GM19025 (cell line): Measurements from ENCODE around the gene GRID1.

ENCODE experiments used
- ATAC-seq: cut with Tn5 transposase; IDR thresholded peaks from one replicate; pipeline ENCODE4 v1.9.1; 2021; ENCODE audit warnings: mild to moderate bottlenecking, low read depth, moderate library complexity; ENCODE audit not compliant: unreplicated experiment

Gene GRID1

GRCh38 chr10:86371116-86371515, 4.5 kb upstream of the GRID1 start:
- no peak for ATAC-seq

GRCh38 chr10:86370006-86370585, 3.5 kb upstream of the GRID1 start:
- ATAC-seq = no peak

GRCh38 chr10:86368987-86369386, 2.4 kb upstream of the GRID1 start:
- ATAC-seq = no peak

- ATAC-seq = no peak
Measured at GRCh38 chr10:86368046-86368445, 1.5 kb upstream of the GRID1 start.

DNA sequence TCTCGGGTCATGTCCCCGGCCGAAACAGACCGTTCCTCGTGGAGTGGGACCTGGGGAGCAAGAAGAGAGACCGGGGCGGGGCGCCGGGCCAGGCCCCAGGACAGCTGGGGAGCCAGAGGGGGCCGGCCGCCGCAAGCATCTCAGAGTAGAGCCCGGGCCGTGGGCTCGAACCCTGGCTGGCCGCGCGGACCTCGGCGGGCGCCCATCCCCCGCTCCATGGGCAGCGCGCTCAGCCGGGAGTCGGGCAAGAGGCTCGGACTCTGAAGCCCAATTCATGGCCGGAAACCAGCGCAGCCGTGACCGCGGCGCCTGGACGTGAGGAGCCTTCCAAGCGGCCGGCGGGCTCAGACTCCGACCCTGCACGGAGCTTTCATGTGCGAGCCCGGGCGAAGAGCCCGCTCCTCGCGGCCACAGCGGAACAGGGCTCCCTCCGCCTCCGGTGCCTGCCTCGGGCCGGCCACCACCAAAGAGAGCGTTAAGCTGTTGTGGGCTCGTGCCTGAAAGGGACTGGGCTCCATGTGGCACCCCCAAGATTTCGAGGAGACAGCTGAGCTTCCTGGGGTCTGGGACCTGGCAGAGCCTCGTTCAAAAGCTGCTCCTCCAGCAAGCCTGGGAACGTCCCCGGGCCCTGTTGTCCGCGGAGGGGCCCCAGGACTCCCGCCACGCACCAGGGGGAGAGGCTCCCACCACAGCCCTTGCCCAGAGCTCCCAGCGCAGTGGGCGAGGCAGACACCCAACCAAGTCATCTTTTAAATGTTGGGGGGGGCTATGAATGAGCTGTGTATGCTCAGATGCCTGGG, 757 bp upstream of the GRID1 start:
- ATAC-seq = no peak

- peak; percentile 32 for ATAC-seq
Measured at GRCh38 chr10:86366902-86367151, 232 bp upstream of the GRID1 start.

DNA sequence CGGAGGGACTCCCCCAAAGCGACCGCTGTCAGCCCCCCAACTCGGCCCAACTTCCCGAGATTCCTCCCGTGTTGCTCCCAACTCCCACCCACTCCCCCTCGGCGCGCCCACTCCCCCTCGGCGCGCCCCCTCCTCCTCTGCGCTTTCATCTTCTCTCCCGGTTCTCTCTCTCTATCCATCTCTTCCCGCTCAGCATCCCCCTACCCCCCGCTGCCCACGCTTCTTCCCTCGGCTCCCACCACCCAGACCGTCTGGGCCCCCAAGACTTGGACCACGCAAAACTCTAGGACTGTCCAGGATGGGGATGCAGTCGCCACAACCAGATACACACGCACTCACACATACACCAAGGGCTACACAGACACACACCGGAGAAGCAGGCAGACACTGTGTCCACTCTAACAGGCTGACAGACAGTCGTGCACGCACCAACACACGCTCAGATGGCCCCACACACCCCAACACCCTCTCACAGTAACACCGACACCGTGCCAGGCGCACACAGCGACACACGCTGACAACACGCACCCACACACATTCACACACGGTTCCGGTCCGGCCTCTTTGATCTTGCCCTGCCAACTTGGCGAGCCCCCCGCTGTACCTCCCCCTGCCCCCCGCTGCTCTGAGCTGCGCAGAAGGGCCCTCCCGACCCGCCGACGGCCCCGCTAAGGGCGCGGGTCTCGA, 1.1 kb downstream of the GRID1 start:
- ATAC-seq = no peak

DNA sequence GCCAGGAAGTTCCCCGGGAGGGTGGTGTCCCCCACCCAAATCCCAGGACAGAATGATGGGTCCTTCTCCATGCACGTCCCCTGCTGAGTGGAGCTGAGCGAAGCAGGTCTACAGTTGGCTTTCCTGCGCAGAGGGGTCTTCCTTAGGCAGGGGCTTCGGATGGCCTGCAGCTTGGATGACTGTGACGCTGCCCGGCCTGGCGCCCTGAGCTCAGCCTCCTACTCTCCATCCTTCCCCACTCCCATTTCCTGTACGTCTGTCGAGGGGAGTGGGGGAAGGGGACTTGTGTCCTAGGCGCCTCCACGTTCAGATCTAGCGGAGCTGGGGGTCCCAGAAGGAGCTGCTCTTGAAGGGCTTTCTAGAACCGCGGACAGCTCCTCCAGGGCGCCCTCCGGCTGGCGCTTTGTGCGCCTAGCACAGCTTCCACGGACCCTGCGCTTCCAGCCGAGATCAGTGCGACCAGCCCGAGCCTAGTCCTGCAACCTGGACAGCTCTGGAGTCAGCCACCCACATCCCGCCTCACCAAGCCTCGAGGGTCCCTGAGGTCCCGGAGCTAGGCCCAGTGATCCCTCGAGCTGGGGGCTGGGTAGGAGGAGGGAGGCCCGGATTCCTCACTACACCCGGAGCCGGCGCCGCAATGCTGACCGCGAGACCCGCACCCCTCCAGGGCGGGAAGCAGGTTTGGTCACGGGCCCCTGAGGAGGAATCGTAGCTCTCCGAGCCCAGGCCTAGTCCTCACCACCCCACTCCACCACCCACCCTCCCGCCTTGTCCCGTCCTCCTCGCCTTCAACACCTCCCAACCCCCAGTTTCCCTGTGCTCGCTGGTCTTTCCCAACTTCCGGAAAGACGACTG, 1.9 kb downstream of the GRID1 start:
- ATAC-seq = no peak

DNA sequence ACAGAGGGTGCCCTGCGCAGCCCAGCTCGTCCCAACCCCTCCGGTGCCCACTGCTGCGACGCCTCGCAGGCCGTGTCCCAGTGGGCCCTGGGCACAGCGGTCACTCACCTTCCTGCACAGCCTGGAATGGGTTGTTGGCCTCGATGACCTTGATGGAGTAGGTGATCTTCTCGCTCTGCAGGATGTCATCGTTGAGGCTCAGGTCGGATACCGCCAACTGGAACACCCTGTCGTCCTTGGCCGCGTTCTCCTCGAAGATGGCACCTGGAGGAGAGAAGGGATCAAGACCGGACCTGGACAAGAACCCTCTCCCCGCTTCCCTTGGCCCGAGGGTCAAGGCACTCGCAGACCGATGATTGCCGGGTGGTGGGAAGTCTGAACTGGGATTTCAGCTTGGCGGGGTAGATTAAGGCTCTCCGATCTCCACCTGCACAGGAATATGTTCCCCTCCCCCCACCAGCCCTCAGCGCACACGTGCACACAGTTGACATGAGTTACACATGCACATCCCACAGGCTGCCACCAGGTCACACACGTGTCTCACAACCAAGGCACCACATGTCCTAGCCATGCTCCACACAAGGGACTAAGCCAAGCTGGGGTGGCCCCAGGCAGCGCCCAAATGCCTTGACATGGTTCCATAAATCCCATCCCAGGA, 2.6 kb downstream of the GRID1 start:
- ATAC-seq = no peak

DNA sequence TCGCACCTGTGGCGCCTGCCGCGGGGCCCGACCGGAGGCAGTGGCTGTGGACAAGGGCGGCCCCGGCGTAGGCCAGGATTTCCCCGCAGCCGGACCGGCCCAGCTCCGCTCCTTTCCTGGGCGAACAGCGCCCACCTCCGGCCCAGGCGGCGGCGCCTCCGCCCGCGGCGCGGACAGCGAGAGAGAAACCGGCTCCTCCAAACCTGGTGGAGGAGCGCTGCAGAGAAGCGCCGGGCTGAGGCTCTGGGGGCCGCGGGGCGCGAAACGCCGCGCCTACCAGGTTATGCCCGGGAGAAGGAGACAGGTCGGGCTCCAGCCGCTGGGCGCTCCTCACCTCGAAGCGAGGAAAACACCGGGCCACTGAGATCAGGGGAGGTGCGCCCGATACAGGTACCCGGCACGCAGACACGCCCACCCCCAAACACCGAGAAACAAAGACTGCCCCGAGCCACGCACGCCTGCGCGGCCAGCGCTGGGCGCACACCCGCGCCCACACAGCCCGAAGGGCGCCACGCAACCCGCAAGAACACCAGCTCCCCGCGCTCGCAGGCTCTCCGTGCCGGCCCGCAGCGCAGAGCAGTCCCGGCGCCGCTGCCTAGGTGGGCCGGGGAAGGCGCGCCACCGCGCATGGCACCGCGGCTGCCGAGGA, 3.3 kb downstream of the GRID1 start:
- no peak for ATAC-seq

DNA sequence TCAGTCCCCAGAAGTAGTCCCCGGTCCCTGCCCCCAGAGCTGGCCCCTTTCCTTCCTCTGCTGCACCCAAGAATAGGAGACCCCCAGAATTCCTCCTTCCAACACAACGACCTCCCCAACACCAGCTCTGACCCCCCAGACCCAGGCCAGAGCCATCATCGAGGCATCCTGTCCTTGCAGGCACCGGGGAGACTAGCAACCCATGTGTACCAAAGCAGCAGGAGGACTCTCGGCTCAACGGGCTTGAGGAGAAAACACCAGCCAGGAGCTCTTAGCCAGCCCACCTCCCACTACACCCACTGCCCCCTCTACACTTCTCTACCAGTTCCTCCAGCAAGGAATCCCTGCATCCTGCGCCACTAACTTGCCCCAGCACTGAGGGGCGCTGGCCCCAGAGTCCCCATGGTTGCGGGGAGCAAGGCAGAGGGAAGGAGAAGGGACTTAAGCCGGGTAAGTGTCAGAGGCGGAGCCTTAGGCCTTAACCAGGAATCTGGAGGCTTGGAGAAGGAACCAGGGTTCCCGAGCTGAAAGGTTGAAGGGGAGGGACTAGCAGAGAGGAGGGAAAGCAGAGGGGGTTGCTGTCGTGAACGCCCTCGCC, 3.9 kb downstream of the GRID1 start:
- ATAC-seq = no peak

DNA sequence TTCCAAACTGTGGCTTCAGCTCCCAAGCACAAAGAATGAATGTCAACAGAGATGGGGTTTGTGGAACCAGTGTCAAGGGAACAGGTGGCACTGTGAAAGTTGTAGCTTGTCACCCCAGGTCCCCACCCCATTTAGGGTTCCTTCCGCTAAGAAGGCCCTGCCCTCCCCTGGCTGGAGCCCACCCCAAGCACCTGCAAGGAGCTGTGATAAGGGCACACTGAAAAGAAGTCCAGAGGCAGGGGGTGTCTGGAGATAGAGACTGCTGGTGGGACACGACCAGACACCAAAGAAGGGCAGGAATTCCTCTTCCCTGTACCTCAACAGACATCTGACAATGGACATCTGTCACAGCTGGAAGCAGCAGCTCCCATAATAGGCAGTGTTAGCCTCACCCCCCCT, 4.5 kb downstream of the GRID1 start:
- ATAC-seq = no peak

GRCh38 chr10:86361156-86362128, 5.2 kb downstream of the GRID1 start:
- no peak for ATAC-seq

- no peak for ATAC-seq
Measured at GRCh38 chr10:86360657-86361056, 5.9 kb downstream of the GRID1 start.

DNA sequence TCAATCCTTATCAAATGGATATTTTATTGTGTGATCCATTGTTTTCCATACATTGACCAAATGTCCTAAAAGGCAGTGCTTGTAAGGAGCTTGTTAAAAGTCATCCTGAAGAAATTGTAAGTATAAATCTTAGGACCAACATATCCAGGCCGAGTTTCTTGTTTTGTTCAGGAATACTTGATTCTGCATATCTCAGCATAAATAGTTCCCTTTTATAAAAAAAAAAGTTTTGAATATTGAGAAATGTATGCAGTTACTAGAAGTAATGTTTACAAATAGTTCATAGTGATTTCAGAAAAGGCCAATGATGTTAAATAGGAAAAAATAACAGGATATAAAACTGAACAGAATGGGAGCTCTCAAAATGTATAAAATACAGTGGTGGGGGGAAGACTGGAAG, 6.6 kb downstream of the GRID1 start:
- no peak for ATAC-seq

- no peak for ATAC-seq
Measured at GRCh38 chr10:86359111-86359510, 7.5 kb downstream of the GRID1 start.

GRCh38 chr10:86357676-86358075, 8.9 kb downstream of the GRID1 start:
- ATAC-seq = no peak

DNA sequence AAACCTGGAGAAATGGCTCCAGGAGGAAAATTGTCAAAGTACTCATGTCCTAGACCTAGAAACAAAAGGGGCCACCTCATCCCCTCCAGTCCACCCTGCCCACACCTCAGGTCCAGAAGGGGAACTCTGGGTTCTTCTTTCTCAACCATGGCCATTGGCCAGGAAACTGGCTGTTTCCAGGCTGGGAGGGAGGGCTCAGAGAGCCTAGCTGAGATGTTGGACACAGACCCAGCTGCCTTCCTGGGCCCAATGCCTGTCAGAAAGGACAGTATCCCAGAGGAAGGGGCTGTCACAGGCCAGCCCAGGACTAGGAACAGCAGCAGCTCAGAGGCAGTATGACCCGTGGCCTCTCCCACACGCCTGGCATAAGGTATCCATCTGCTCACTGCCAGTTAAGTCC, 9.6 kb downstream of the GRID1 start:
- no peak for ATAC-seq

DNA sequence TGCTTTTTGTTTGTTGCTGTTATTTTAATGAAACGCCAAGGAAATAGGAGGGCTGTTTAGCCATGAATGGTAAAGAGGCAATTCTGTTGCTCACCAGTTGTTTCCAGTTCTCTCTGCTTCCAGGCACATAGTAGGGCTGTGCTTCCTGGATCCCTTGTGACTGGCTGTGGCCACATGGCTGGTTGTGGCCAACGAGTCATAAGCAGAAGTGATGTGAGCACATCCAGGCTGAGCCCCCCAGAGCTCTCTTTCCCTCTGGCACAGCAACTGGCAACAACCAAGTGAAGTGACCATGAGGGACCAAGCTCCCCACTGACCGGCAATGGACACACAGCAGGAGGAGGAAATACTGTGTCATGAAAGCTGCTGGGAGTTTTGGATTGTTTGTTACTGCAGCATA, 10.3 kb downstream of the GRID1 start:
- ATAC-seq = no peak
